ENCODE data around the gene LCK.

LCK gene

GRCh38 chr1:32250893-32251716 lies at the start of gene LCK:
TSS of gene LCK (plus strand) at chr1:32251265. CDS start at chr1:32274330, 23,065 bp downstream.
- DNase-seq = no peak

GRCh38 chr1:32204943-32205361 lies 46.1 kb upstream of the LCK start:
- no peak for DNase-seq

- DNase-seq = peak; percentile 66
Measured at GRCh38 chr1:32205401-32206370, 45.4 kb upstream of the LCK start, which contains the start of gene IQCC. TSS of gene IQCC (plus strand) at chr1:32205671. CDS start at chr1:32205682, 11 bp downstream.

GRCh38 chr1:32208469-32208868 lies 42.6 kb upstream of the LCK start:
- no peak for DNase-seq

GRCh38 chr1:32208891-32209328 lies 42.2 kb upstream of the LCK start, which contains the start of gene DCDC2B:
TSS of gene DCDC2B (plus strand) at chr1:32209089. CDS start at chr1:32209094, 5 bp downstream.
- DNase-seq = no peak

DNA sequence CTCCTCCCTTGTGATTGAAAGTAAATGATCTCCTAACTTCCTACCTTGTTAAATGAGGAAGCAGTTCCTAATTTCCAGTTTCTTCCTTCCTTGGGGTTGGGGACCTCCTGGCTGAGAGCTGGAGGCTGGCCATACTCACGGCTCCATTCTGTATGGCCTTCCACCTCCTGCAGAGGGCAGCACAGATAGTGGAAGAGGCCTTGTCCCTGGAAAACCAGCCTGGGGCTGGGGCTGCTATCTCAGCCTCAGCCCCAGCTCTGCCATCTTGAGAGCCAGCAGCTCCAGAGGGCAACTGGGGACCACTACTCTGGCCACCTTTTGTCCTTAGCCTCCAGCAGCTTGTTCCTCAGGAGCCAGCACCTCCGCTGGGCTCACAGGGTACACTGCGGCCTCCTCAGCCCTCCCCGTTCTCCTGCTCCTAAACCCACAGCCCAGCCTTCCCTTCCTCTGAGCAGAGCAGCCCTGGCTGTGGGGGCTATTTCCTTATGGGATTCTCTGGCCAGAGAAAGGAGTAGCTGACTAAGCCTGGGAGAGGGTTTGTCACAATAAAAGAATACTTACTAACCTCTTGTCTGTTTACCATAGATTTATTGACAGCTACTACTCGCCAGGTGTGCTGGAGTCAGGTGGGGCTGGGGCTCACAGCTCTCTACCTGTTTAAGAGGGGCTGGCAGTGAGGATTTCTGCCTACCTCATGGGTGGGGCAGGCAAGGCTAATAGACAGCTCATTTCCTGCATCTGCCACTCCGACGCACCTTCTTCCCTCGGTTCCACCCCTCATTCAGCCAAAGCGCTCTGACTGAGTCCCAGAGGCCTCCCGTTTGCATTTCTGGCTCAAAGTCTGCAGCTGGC lies 35.2 kb upstream of the LCK start:
- peak; percentile 44 for DNase-seq

- DNase-seq = no peak
Measured at GRCh38 chr1:32216566-32216965, 34.5 kb upstream of the LCK start.

- peak; percentile 31 for DNase-seq
Measured at GRCh38 chr1:32219022-32219421, 32.0 kb upstream of the LCK start.

- no peak for DNase-seq
Measured at GRCh38 chr1:32220746-32221580, 30.1 kb upstream of the LCK start.

DNA sequence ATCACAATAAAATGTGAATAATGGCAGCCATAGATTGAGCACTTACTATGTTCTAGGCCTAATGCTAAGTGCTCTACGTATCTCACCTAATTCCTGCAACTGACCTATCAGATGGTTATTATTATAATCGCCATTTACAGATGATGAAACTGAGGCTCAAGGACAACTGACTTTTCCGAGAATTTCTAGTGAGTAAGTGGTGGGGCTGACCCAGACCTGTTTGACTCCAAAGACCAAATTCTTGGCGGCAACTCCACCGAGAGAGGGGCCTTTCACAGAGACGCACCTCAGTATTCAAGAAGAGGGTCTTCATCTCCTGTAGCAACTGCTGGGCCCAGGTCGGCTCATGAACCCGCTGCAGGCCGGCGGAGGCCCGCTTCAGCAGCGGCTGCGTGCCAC lies 29.5 kb upstream of the LCK start:
- no peak for DNase-seq

GRCh38 chr1:32221980-32222755 lies 28.9 kb upstream of the LCK start, which contains the start of the genes EIF3I and TMEM234:
TSS of gene EIF3I (plus strand) at chr1:32222407. CDS start at chr1:32222442, 35 bp downstream.
TSS of gene TMEM234 (minus strand) at chr1:32222353. CDS start at chr1:32222322, 31 bp downstream.
- peak; percentile 90 for DNase-seq

- no peak for DNase-seq
Measured at GRCh38 chr1:32223683-32224082, 27.4 kb upstream of the LCK start.

DNA sequence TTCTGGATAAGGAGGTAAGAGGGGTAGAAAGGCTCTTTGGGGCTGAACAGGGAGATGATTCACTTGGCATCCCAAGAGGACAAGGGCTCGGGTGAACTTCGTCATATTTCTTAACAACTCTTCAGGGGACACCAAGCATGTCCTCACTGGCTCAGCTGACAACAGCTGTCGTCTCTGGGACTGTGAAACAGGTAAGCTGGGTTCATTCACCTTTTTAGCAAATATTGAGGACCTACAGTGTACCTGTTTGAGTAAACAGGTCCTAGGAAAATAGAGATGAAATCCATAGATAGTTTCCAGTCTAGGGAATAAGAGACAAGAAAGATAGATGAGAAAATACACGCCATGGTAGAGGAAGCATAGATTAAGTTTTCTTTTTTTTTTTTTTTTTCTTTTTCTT lies 26.8 kb upstream of the LCK start:
- no peak for DNase-seq

GRCh38 chr1:32228771-32229170 lies 22.3 kb upstream of the LCK start:
- no peak for DNase-seq

GRCh38 chr1:32231843-32232432 lies 19.1 kb upstream of the LCK start:
- DNase-seq = no peak

GRCh38 chr1:32232558-32233304 lies 18.3 kb upstream of the LCK start:
- no peak for DNase-seq

GRCh38 chr1:32234792-32235191 lies 16.3 kb upstream of the LCK start:
- no peak for DNase-seq

DNA sequence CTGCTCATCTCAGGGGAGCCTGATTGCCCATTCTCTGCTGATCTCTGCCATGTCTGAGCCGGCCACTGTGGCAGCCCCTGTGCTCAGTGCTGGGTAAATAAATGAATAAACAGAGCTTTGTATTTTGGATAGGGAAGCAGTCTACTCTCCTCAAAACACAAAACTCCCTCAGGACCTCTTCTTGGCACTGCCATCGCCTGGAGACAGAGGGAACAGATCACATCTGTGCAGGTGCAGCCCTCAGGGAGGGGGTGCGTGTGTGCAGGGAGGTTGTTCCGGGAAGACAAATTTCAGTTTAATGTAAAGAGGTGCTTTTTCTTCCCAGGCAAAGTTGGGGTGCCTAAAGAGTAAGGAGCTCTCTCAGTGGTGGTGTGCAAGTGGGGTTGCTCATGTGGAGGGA lies 11.7 kb upstream of the LCK start:
- DNase-seq = no peak

DNA sequence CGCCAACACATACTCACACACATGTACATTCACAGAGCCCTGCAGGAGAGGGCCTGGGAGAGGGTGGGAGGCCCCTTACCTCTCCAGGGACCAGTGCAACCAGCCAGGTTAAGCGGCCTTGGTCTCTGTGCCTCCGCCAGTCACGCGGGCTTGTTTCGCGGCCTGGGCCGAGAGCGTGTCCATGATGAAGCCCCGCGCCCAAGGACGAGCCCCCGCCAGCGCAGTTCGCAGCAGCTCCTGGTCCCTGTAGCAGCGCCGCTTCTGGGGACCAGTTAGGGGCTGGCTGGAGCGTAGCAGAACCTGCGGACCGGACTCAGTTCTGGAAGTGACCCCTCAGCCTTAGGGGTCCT lies 11.3 kb upstream of the LCK start:
- DNase-seq = no peak

Measured in HCEC 1CT (cell line).